Lung (tissue), 12 donors: Measurements from ENCODE around the gene OSM. TPM values are rescaled to one million over a fixed set of nuclear protein-coding genes. Genes with fewer than 3 reads are reported as not detected.
A peak's percentile ranks its signal among the peaks of the same experiment; 100 is the strongest.

ENCODE experiments used
- ATAC-seq: fragments of 200-7000 bp; cut with Tn5 transposase; one replicate; pipeline ENCODE4 v1.9.1; 2020; ENCODE audit warnings: moderate number of reproducible peaks; ENCODE audit not compliant: insufficient read depth, low FRiP score
- DNase-seq, 3 donors: peaks; one replicate each; pipeline ENCODE4 v3.0.0-alpha.2; 2013 to 2017
- H3K27ac ChIP-seq, 2 donors: one replicate each; pipeline ENCODE4 v1.5.1; 2013; ENCODE audit warnings: mild to moderate bottlenecking in 2 of 2, moderate library complexity in 2 of 2, control low read depth in 1 of 2, inconsistent platforms in 1 of 2, low read depth in 1 of 2, low read length in 1 of 2
- H3K27me3 ChIP-seq, 3 donors: one replicate each; pipeline ENCODE4 v1.5.1; 2013; ENCODE audit warnings: low read length in 2 of 3; ENCODE audit not compliant: control insufficient read depth in 3 of 3, insufficient read depth in 3 of 3
- H3K36me3 ChIP-seq, 4 donors: one replicate each; pipeline ENCODE4 v1.5.1; 2013; ENCODE audit warnings: low read length in 4 of 4, mild to moderate bottlenecking in 1 of 4, moderate library complexity in 1 of 4; ENCODE audit not compliant: control insufficient read depth in 4 of 4, insufficient read depth in 4 of 4
- H3K4me1 ChIP-seq, 5 donors: one replicate each; pipeline ENCODE4 v1.5.1; 2013; ENCODE audit warnings: low read length in 5 of 5, mild to moderate bottlenecking in 2 of 5, moderate library complexity in 1 of 5; ENCODE audit not compliant: control insufficient read depth in 5 of 5, insufficient read depth in 5 of 5
- H3K4me3 ChIP-seq: one replicate; pipeline ENCODE4 v1.5.1; 2013; ENCODE audit warnings: mild to moderate bottlenecking, control low read depth, moderate library complexity
- H3K9ac ChIP-seq, 2 donors: one replicate each; pipeline ENCODE4 v1.5.1; 2013; ENCODE audit warnings: low read length in 2 of 2, control low read depth in 1 of 2; ENCODE audit not compliant: insufficient read depth in 1 of 2
- H3K9me3 ChIP-seq, 4 donors: one replicate each; pipeline ENCODE4 v1.5.1; 2013; ENCODE audit warnings: low read length in 3 of 4, mild to moderate bottlenecking in 1 of 4, moderate library complexity in 1 of 4; ENCODE audit not compliant: control insufficient read depth in 4 of 4, insufficient read depth in 3 of 4
- CTCF ChIP-seq: IDR thresholded peaks from 2 replicates; pipeline ENCODE4 v1.5.1; 2012; ENCODE audit warnings: mild to moderate bottlenecking; ENCODE audit errors: control extremely low read depth, extremely low read depth
- WGBS, 2 donors: extraction: QIAGEN DNeasy Blood & Tissue Kit; methylation state at CpG; one replicate each; pipeline ENCODE4 v1.1.7; 2013; 5-methylcytosine and 5-hydroxymethylcytosine counted together
- polyA plus RNA-seq, 2 donors: library from polyadenylated mRNA; stranded (reverse); fragments of 200-250 nt; gene quantifications; one replicate each; pipeline ENCODE4 v1.2.1, GENCODE V29; 2013
- total RNA-seq, 2 donors: library from RNA; depleted of rRNA in 1 of 2; stranded (reverse); fragments of >200 nt in 1 of 2; gene quantifications; one replicate each; pipeline ENCODE4 v1.2.1, GENCODE V29; 2014 to 2021
- donor health status: control.
- donor health status: control.
- donor health status: Bipolar disorder and iron deficiency.
- donor health status: healthy.
- donor health status: DM: yes; HTN: yes; CAD: no.

Gene OSM
- total and polyA plus RNA-seq, 4 donors = 0.57 to 33.2 (median 2.5) TPM

GRCh38 chr22:30301995-30302809 lies 35.6 kb upstream of the OSM start:
- 27 to 32% methylated on average over 9 of the region's 9 CpGs for WGBS, 2 donors
- no peaks in the 10 kb centered on the region for H3K27me3 ChIP-seq
- peaks cover 4 to 57% (median 32%) of the 10 kb centered on the region in 5 donors for H3K4me1 ChIP-seq
- H3K9ac ChIP-seq = no peak overlapping the region
- no peaks in the 10 kb centered on the region for H3K9me3 ChIP-seq
- H3K27ac ChIP-seq = peak overlapping the region; percentile 62 to 94
- H3K36me3 ChIP-seq = peaks cover 0 to 25% (median 14%) of the 10 kb centered on the region in 4 donors
- no peak for TF ChIP-seq CTCF
- no peak overlapping the region for H3K4me3 ChIP-seq
- DNase-seq (no peak), ATAC-seq (peak; percentile 32)

GRCh38 chr22:30299322-30299721 lies 32.7 kb upstream of the OSM start:
- Histone ChIP-seq H3K9me3 (no peaks in the 10 kb centered on the region), H3K36me3 (peaks cover 0 to 36% (median 29%) of the 10 kb centered on the region in 4 donors), H3K4me1 (peaks cover 0 to 44% (median 9%) of the 10 kb centered on the region in 5 donors), H3K27me3 (no peaks in the 10 kb centered on the region), H3K4me3 (no peak overlapping the region), H3K9ac (no peak overlapping the region), H3K27ac (peak overlapping the region in 1 of 2 donors; percentile 56)
- DNase-seq (no peak), ATAC-seq (no peak)
- WGBS, 2 donors = 94 to 97% methylated on average over 13 of the region's 13 CpGs
- no peak for TF ChIP-seq CTCF

GRCh38 chr22:30297991-30298701 lies 31.5 kb upstream of the OSM start:
- H3K4me1 ChIP-seq = peaks cover 0 to 36% (median 7%) of the 10 kb centered on the region in 5 donors
- DNase-seq (peak; percentile 56 to 79 (median 60)), ATAC-seq (peak; percentile 28)
- H3K4me3 ChIP-seq = no peak overlapping the region
- no peaks in the 10 kb centered on the region for H3K9me3 ChIP-seq
- peak overlapping the region in 1 of 2 donors; percentile 56 for H3K27ac ChIP-seq
- 70 to 93% methylated on average over 9 of the region's 9 CpGs for WGBS, 2 donors
- H3K9ac ChIP-seq = no peak overlapping the region
- peaks cover 0 to 45% (median 28%) of the 10 kb centered on the region in 4 donors for H3K36me3 ChIP-seq
- TF ChIP-seq CTCF = no peak
- H3K27me3 ChIP-seq = no peaks in the 10 kb centered on the region
